Mesenchymal stem cell (in vitro differentiated cells and primary cell): Measurements from ENCODE around the gene MARCHF7.
"Not testable (repeated sequence)": the region's sequence is repeated elsewhere in the genome, so short reads cannot be mapped to it uniquely, and the experiment has no call there.

Source experiments
- DNase-seq: peaks from one replicate; pipeline ENCODE4 v3.0.0-alpha.2; 2013
- H2AFZ ChIP-seq: one replicate; pipeline ENCODE4 v1.6.1; 2013; ENCODE audit warnings: low read depth, mild to moderate bottlenecking, control low read depth, inconsistent platforms, low read length, moderate library complexity
- H2AK5ac ChIP-seq: 2 replicates; pipeline ENCODE4 v1.6.1; 2013; ENCODE audit warnings: low read length, moderate library complexity, mild to moderate bottlenecking, inconsistent platforms; ENCODE audit not compliant: severe bottlenecking
- H2BK120ac ChIP-seq: one replicate; pipeline ENCODE4 v1.6.1; 2013; ENCODE audit warnings: low read depth, mild to moderate bottlenecking, inconsistent platforms, low read length, moderate library complexity
- H2BK12ac ChIP-seq, 2 experiments: one replicate each; pipeline ENCODE4 v1.6.1; 2013; ENCODE audit warnings: inconsistent platforms in 2 of 2, low read length in 2 of 2, mild to moderate bottlenecking in 2 of 2, moderate library complexity in 2 of 2, control low read depth in 1 of 2
- H2BK15ac ChIP-seq: one replicate; pipeline ENCODE4 v1.6.1; 2013; ENCODE audit warnings: mild to moderate bottlenecking, low read depth, inconsistent platforms; ENCODE audit not compliant: poor library complexity, severe bottlenecking
- H2BK5ac ChIP-seq: 2 replicates; pipeline ENCODE4 v1.6.1; 2013; ENCODE audit warnings: low read depth, mild to moderate bottlenecking, low read length, control low read depth, inconsistent platforms; ENCODE audit not compliant: poor library complexity, severe bottlenecking
- H3K14ac ChIP-seq, 2 experiments: one replicate each; pipeline ENCODE4 v1.6.1; 2013; ENCODE audit warnings: inconsistent platforms in 2 of 2, low read length in 2 of 2, control low read depth in 1 of 2, mild to moderate bottlenecking in 1 of 2, moderate library complexity in 1 of 2
- H3K18ac ChIP-seq, 2 experiments: one replicate each; pipeline ENCODE4 v1.6.1; 2013; ENCODE audit warnings: inconsistent platforms in 2 of 2, low read length in 2 of 2, control low read depth in 1 of 2, low read depth in 1 of 2, mild to moderate bottlenecking in 1 of 2
- H3K23ac ChIP-seq, 2 experiments: one replicate each; pipeline ENCODE4 v1.6.1; 2013; ENCODE audit warnings: inconsistent platforms in 2 of 2, low read length in 2 of 2, mild to moderate bottlenecking in 2 of 2, moderate library complexity in 2 of 2, control low read depth in 1 of 2
- H3K27ac ChIP-seq: 2 replicates; pipeline ENCODE4 v1.5.1; 2013; ENCODE audit warnings: mild to moderate bottlenecking, moderate library complexity, low read length, control low read depth, inconsistent platforms; ENCODE audit not compliant: poor library complexity, severe bottlenecking
- H3K27me3 ChIP-seq, 2 experiments: 2 replicates each; pipeline versions ENCODE4 v1.6.1 to v1.7.0; 2013; ENCODE audit warnings: low read length in 2 of 2, mild to moderate bottlenecking in 2 of 2, moderate library complexity in 2 of 2, control low read depth in 1 of 2, inconsistent platforms in 1 of 2; ENCODE audit not compliant: control insufficient read depth in 1 of 2, insufficient read depth in 1 of 2
- H3K36me3 ChIP-seq, 2 experiments: 2 replicates each; pipeline versions ENCODE4 v1.6.1 to v1.7.0; 2013; ENCODE audit warnings: low read length in 2 of 2, control low read depth in 1 of 2, inconsistent platforms in 1 of 2, low read depth in 1 of 2, mild to moderate bottlenecking in 1 of 2; ENCODE audit not compliant: insufficient read depth in 2 of 2, control insufficient read depth in 1 of 2
- H3K4ac ChIP-seq, 2 experiments: one replicate each; pipeline ENCODE4 v1.6.1; 2013; ENCODE audit warnings: inconsistent platforms in 2 of 2, low read length in 2 of 2, mild to moderate bottlenecking in 2 of 2, moderate library complexity in 2 of 2, control low read depth in 1 of 2, low read depth in 1 of 2
- H3K4me1 ChIP-seq: 2 replicates; pipeline ENCODE4 v1.6.1; 2013; ENCODE audit warnings: low read depth, low read length, control low read depth; ENCODE audit not compliant: control insufficient read depth, insufficient read depth
- H3K4me2 ChIP-seq: 2 replicates; pipeline ENCODE4 v1.6.1; 2013; ENCODE audit warnings: low read length, mild to moderate bottlenecking, inconsistent platforms; ENCODE audit not compliant: poor library complexity, severe bottlenecking
- H3K4me3 ChIP-seq, 2 experiments: 2 replicates each; pipeline versions ENCODE4 v1.5.1 to v1.7.0; 2013; ENCODE audit warnings: low read length in 2 of 2, mild to moderate bottlenecking in 2 of 2, control low read depth in 1 of 2, low read depth in 1 of 2; ENCODE audit not compliant: insufficient read depth in 1 of 2
- H3K79me1 ChIP-seq: replicated peaks from 2 replicates; pipeline ENCODE4 v1.6.1; 2013; ENCODE audit warnings: mild to moderate bottlenecking, control low read depth, low read length, inconsistent platforms; ENCODE audit not compliant: poor library complexity, severe bottlenecking
- H3K9ac ChIP-seq: 2 replicates; pipeline ENCODE4 v1.7.0; 2013; ENCODE audit warnings: mild to moderate bottlenecking, low read length, moderate library complexity
- H3K9me3 ChIP-seq: 2 replicates; pipeline ENCODE4 v1.7.0; 2013; ENCODE audit warnings: mild to moderate bottlenecking, low read length; ENCODE audit not compliant: control insufficient read depth
- H4K8ac ChIP-seq: one replicate; pipeline ENCODE4 v1.6.1; 2013; ENCODE audit warnings: inconsistent platforms, mild to moderate bottlenecking, low read length, moderate library complexity
- H4K91ac ChIP-seq: one replicate; pipeline ENCODE4 v1.6.1; 2013; ENCODE audit warnings: mild to moderate bottlenecking, low read length, inconsistent platforms
- WGBS: methylation state at CpG from one replicate; pipeline ENCODE4 v1.1.7; 2013; ENCODE audit warnings: mixed read lengths; 5-methylcytosine and 5-hydroxymethylcytosine counted together

MARCHF7 gene

DNA sequence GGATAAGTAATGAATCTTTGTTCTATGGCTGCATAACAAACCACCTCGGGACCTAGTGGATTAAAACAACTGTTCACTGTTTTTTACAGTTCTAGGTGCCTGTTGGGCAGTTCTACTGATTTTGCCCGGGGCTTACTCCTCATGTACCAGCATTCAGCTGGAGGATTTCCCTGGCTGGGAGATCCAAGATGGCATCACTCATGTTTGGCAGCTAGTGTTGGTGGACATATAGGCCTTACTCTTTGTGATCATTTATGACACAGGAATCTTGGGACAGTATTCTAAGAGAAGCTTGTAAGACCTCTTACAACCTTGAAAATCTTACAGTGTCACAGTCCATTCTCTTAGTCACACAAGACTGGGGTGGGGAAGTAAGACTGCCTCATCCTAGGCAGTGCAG lies 4.6 kb downstream of the MARCHF7 start:
- H3K4me1 ChIP-seq = peaks cover 6% of the 10 kb centered on the region
- H3K27ac ChIP-seq = no peak overlapping the region
- no peak overlapping the region for H3K23ac ChIP-seq
- H2AK5ac ChIP-seq = peak overlapping the region; percentile 59
- H2BK15ac ChIP-seq = no peak overlapping the region
- H2BK12ac ChIP-seq = no peak overlapping the region
- H3K9me3 ChIP-seq = no peaks in the 10 kb centered on the region
- H2AFZ ChIP-seq = no peak overlapping the region
- no peak overlapping the region for H3K4me2 ChIP-seq
- no peaks in the 10 kb centered on the region for H3K79me1 ChIP-seq
- DNase-seq = no peak
- no peaks in the 10 kb centered on the region for H3K27me3 ChIP-seq
- no peak overlapping the region for H3K4me3 ChIP-seq
- H4K8ac ChIP-seq = no peak overlapping the region
- H3K4ac ChIP-seq = no peak overlapping the region
- H3K14ac ChIP-seq = no peak overlapping the region
- H2BK120ac ChIP-seq = no peak overlapping the region
- WGBS = 98% methylated on average over 2 of the region's 2 CpGs
- H3K9ac ChIP-seq = no peak overlapping the region
- no peak overlapping the region for H3K18ac ChIP-seq
- no peak overlapping the region for H4K91ac ChIP-seq
- H2BK5ac ChIP-seq = no peak overlapping the region
- peaks cover 22 to 65% of the 10 kb centered on the region in 2 experiments for H3K36me3 ChIP-seq

DNA sequence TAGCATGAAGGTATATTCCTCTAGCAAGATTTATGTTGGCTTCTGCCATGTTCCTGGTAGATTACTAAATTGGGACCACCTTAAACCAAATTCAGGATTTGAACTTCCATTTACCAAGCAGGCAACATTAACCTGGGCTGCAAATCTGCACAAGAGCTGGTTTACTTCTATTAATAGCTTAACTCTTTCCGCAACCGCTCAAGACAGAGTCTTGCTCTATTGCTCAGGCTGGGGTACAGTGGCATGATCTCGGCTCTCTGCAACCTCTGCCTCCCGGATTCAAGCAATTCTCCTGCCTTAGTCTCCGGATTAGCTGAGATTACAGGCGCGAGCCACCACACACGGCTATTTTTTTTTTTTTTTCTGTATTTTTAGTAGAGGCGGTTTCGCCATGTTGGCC lies 8.4 kb downstream of the MARCHF7 start:
- Histone ChIP-seq H3K4me1 (peaks cover 3% of the 10 kb centered on the region), H2BK15ac (no peak overlapping the region), H3K4me3 (no peak overlapping the region), H3K4ac (no peak overlapping the region), H3K27me3 (no peaks in the 10 kb centered on the region), H3K14ac (no peak overlapping the region), H2AK5ac (no peak overlapping the region), H3K18ac (no peak overlapping the region), H3K27ac (no peak overlapping the region), H4K91ac (no peak overlapping the region), H3K36me3 (peaks cover 17 to 85% of the 10 kb centered on the region in 2 experiments), H3K9ac (no peak overlapping the region), H2BK5ac (no peak overlapping the region), H3K9me3 (no peaks in the 10 kb centered on the region), H3K23ac (no peak overlapping the region), H3K79me1 (no peaks in the 10 kb centered on the region), H3K4me2 (no peak overlapping the region), H2BK12ac (no peak overlapping the region), H2AFZ (no peak overlapping the region), H2BK120ac (no peak overlapping the region), H4K8ac (no peak overlapping the region)
- no peak for DNase-seq
- WGBS = over 99% methylated on average over 10 of the region's 10 CpGs

DNA sequence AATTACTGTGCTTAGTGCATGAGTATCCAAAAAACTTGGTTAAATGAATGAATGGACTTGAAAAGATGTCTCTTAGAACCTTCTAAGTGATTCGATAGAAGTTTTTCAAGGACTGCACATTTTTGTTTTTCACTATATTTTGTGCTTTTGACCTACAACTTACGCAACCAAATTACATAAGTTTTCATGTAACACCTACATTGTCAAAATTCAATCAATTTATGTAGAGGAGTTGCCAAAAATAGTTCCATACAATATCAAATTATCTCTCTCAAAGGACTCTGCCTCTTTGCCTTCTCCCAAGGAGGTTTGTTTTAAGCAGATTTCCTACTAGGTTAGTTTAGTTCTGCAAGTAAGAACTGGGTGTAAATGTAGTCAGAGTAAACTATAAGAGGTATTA lies 10.3 kb downstream of the MARCHF7 start:
- no peak overlapping the region for H3K14ac ChIP-seq
- H3K4me2 ChIP-seq = no peak overlapping the region
- no peak overlapping the region for H3K4me3 ChIP-seq
- no peak overlapping the region for H4K91ac ChIP-seq
- no peak overlapping the region for H3K27ac ChIP-seq
- no peak overlapping the region for H2BK120ac ChIP-seq
- WGBS = 93% methylated on average over 2 of the region's 2 CpGs
- H3K4me1 ChIP-seq = no peaks in the 10 kb centered on the region
- H2BK12ac ChIP-seq = no peak overlapping the region
- H3K9ac ChIP-seq = no peak overlapping the region
- H2BK5ac ChIP-seq = no peak overlapping the region
- no peak overlapping the region for H2BK15ac ChIP-seq
- no peak overlapping the region for H3K18ac ChIP-seq
- H2AK5ac ChIP-seq = no peak overlapping the region
- H3K79me1 ChIP-seq = no peaks in the 10 kb centered on the region
- no peak overlapping the region for H3K4ac ChIP-seq
- no peaks in the 10 kb centered on the region for H3K9me3 ChIP-seq
- H3K23ac ChIP-seq = no peak overlapping the region
- H2AFZ ChIP-seq = no peak overlapping the region
- H4K8ac ChIP-seq = no peak overlapping the region
- no peak for DNase-seq
- peaks cover 13 to 68% of the 10 kb centered on the region in 2 experiments for H3K36me3 ChIP-seq
- H3K27me3 ChIP-seq = no peaks in the 10 kb centered on the region

DNA sequence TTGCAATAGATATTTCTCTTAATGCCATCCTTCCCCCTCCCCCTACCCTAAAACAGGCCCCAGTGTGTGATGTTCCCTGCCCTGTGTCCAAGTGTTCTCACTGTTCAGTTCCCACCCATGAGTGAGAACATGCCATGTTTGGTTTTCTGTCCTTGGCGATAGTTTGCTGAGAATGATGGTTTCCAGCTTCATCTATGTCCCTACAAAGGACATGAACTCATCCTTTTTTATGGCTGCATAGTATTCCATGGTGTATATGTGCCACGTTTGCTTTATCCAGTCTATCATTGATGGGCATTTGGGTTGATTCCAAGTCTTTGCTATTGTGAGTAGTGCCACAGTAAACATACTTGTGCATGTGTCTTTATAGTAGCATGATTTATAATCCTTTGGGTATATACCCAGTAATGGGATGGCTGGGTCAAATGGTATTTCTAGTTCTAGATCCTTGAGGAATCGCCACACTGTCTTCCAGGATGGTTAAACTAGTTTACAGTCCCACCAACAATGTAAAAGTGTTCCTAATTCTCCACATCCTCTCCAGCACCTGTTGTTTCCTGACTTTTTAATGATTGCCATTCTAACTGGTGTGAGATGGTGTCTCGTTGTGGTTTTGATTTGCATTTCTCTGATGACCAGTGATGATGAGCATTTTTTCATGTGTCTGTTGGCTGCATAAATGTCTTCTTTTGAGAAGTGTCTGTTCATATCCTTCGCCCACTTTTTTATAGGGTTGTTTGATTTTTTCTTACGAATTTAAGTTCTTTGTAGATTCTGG lies 12.7 kb downstream of the MARCHF7 start:
- not testable (repeated sequence) for H2AK5ac ChIP-seq, H4K8ac ChIP-seq, H2AFZ ChIP-seq, H2BK5ac ChIP-seq, H3K23ac ChIP-seq, H3K79me1 ChIP-seq, H3K14ac ChIP-seq, H3K4me3 ChIP-seq, H2BK15ac ChIP-seq, DNase-seq, H3K4me1 ChIP-seq, H4K91ac ChIP-seq, H3K27me3 ChIP-seq, H3K9me3 ChIP-seq, H3K4ac ChIP-seq, H3K27ac ChIP-seq, H3K18ac ChIP-seq, H2BK120ac ChIP-seq, H3K9ac ChIP-seq, H2BK12ac ChIP-seq, H3K4me2 ChIP-seq
- WGBS = 94% methylated on average over 4 of the region's 6 CpGs
- H3K36me3 ChIP-seq = peaks cover 9 to 65% of the 10 kb centered on the region in 2 experiments
